ENCODE results near the gene LYPD6B. TPM values are rescaled to one million over a fixed set of nuclear protein-coding genes. Genes with fewer than 3 reads are reported as not detected.
A peak's percentile ranks its signal among the peaks of the same experiment; 100 is the strongest.

LYPD6B gene
- total RNA-seq, 1 experiment from 2014 or later: 2.0 TPM

- no peaks in the 10 kb centered on the region for H3F3A ChIP-seq (ENCODE audit: low read length, unreplicated experiment)
- DNase-seq (peak; percentile 26), ATAC-seq (no peak)
- intact Hi-C loops (cut with micrococcal nuclease): no loop called here
- no peak overlapping the region for H2AFZ ChIP-seq (ENCODE audit: low read length)
- no peak overlapping the region for H3K27ac ChIP-seq (ENCODE audit: low read length)
- H3K9me2 ChIP-seq (replicated peaks; ENCODE audit: low read length): no peaks in the 10 kb centered on the region
- no peaks in the 10 kb centered on the region for H3K36me3 ChIP-seq (ENCODE audit: low read depth, low read length)
- ChIA-PET POLR2A (ENCODE audit: unreplicated experiment) (no interaction called here), CTCF (no interaction called here)
- TF ChIP-seq EZH2phosphoT487 (IDR thresholded peaks at IDR 0.05; ENCODE audit: borderline replicate concordance, low read length): no peak
- TF ChIP-seq EZH2 (IDR thresholded peaks at IDR 0.05; ENCODE audit: low read length, unreplicated experiment): no peak
- TF ChIP-seq, protein P1, sequence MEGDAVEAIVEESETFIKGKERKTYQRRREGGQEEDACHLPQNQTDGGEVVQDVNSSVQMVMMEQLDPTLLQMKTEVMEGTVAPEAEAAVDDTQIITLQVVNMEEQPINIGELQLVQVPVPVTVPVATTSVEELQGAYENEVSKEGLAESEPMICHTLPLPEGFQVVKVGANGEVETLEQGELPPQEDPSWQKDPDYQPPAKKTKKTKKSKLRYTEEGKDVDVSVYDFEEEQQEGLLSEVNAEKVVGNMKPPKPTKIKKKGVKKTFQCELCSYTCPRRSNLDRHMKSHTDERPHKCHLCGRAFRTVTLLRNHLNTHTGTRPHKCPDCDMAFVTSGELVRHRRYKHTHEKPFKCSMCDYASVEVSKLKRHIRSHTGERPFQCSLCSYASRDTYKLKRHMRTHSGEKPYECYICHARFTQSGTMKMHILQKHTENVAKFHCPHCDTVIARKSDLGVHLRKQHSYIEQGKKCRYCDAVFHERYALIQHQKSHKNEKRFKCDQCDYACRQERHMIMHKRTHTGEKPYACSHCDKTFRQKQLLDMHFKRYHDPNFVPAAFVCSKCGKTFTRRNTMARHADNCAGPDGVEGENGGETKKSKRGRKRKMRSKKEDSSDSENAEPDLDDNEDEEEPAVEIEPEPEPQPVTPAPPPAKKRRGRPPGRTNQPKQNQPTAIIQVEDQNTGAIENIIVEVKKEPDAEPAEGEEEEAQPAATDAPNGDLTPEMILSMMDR (conservative IDR thresholded peaks at IDR 0.05; ENCODE audit: low read depth, low read length): no peak
- H3K4me2 ChIP-seq (ENCODE audit: low read length): no peak overlapping the region
- no peak overlapping the region for H3K9ac ChIP-seq (ENCODE audit: low read length)
- no peaks in the 10 kb centered on the region for H3K79me2 ChIP-seq (ENCODE audit: low read length)
- H3K4me1 ChIP-seq (ENCODE audit: insufficient read depth, low read length): peaks cover 4% of the 10 kb centered on the region; the same call in 1 of the 2 replicates
- no peak overlapping the region for H3K4me3 ChIP-seq (ENCODE audit: low read length)
- H3K9me3 ChIP-seq (ENCODE audit: low read length): no peaks in the 10 kb centered on the region
- H4K20me1 ChIP-seq (ENCODE audit: low read length): no peaks in the 10 kb centered on the region
- peaks cover 23% of the 10 kb centered on the region; the same call in 1 of the 2 replicates for H3K27me3 ChIP-seq (ENCODE audit: low read length)
- BruUV-seq (replicated peaks): no TSS peak
Observed at GRCh38 chr2:149101818-149102217, 63.3 kb downstream of the LYPD6B start.

GRCh38 chr2:149103081-149103620 is 64.7 kb downstream of the LYPD6B start:
- no peak for TF ChIP-seq EZH2phosphoT487 (IDR thresholded peaks at IDR 0.05; ENCODE audit: borderline replicate concordance, low read length)
- no peak for TF ChIP-seq EZH2 (IDR thresholded peaks at IDR 0.05; ENCODE audit: low read length, unreplicated experiment)
- TF ChIP-seq, protein P1 (conservative IDR thresholded peaks at IDR 0.05; ENCODE audit: low read depth, low read length): no peak
- Histone ChIP-seq H3K4me1 (ENCODE audit: insufficient read depth, low read length) (peaks cover 4% of the 10 kb centered on the region; the same call in 1 of the 2 replicates), H3K4me2 (ENCODE audit: low read length) (no peak overlapping the region), H2AFZ (ENCODE audit: low read length) (no peak overlapping the region), H3F3A (ENCODE audit: low read length, unreplicated experiment) (no peaks in the 10 kb centered on the region), H3K27me3 (ENCODE audit: low read length) (0 out of 2 replicates have a peak, but pooled peaks cover 11% of the 10 kb centered on the region), H3K4me3 (ENCODE audit: low read length) (no peak overlapping the region), H3K36me3 (ENCODE audit: low read depth, low read length) (no peaks in the 10 kb centered on the region), H3K9ac (ENCODE audit: low read length) (no peak overlapping the region), H3K9me3 (ENCODE audit: low read length) (no peaks in the 10 kb centered on the region), H3K79me2 (ENCODE audit: low read length) (no peaks in the 10 kb centered on the region), H3K9me2 (replicated peaks; ENCODE audit: low read length) (no peaks in the 10 kb centered on the region), H3K27ac (ENCODE audit: low read length) (no peak overlapping the region), H4K20me1 (ENCODE audit: low read length) (no peaks in the 10 kb centered on the region)
- ChIA-PET CTCF (no interaction called here), POLR2A (ENCODE audit: unreplicated experiment) (no interaction called here)
- ATAC-seq: no peak
- DNase-seq: no peak
- intact Hi-C loops (cut with micrococcal nuclease): no loop called here
- BruUV-seq (replicated peaks): no TSS peak

DNA sequence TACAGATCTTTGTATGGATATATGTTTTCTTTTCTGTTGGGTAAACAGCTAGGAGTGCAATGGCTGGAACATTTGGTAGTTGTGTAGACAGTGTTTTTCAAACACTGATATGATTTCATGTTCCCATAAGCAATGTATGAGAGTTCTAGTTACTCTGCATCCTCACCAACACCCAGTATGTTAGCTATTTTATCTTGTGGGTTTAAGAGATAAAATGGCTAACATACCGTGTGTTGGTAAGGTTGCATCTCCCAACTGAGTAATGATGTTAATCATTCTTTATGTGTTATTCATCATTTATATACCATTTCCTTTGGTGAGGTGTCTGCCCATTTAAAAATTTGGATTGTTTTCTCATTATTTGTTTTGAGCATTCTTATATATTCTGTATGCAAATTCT is 65.7 kb downstream of the LYPD6B start:
- H3K27me3 ChIP-seq (ENCODE audit: low read length): 0 out of 2 replicates have a peak, but pooled peaks cover 11% of the 10 kb centered on the region
- no peaks in the 10 kb centered on the region for H3K4me1 ChIP-seq (ENCODE audit: insufficient read depth, low read length)
- TF ChIP-seq EZH2 (IDR thresholded peaks at IDR 0.05; ENCODE audit: low read length, unreplicated experiment) (no peak), EZH2phosphoT487 (IDR thresholded peaks at IDR 0.05; ENCODE audit: borderline replicate concordance, low read length) (no peak)
- TF ChIP-seq, protein P1 (conservative IDR thresholded peaks at IDR 0.05; ENCODE audit: low read depth, low read length): no peak
- no peaks in the 10 kb centered on the region for H3K9me3 ChIP-seq (ENCODE audit: low read length)
- H3K9ac ChIP-seq (ENCODE audit: low read length): no peak overlapping the region
- POLR2A ChIA-PET (ENCODE audit: unreplicated experiment): no interaction called here
- H3K9me2 ChIP-seq (replicated peaks; ENCODE audit: low read length): no peaks in the 10 kb centered on the region
- H3F3A ChIP-seq (ENCODE audit: low read length, unreplicated experiment): no peaks in the 10 kb centered on the region
- H3K4me2 ChIP-seq (ENCODE audit: low read length): no peak overlapping the region
- no peaks in the 10 kb centered on the region for H4K20me1 ChIP-seq (ENCODE audit: low read length)
- no peaks in the 10 kb centered on the region for H3K79me2 ChIP-seq (ENCODE audit: low read length)
- H3K27ac ChIP-seq (ENCODE audit: low read length): no peak overlapping the region
- DNase-seq (no peak), ATAC-seq (no peak)
- intact Hi-C loops (cut with micrococcal nuclease): no loop called here
- no TSS peak for BruUV-seq (replicated peaks)
- no peak overlapping the region for H2AFZ ChIP-seq (ENCODE audit: low read length)
- H3K36me3 ChIP-seq (ENCODE audit: low read depth, low read length): no peaks in the 10 kb centered on the region
- H3K4me3 ChIP-seq (ENCODE audit: low read length): no peak overlapping the region
- CTCF ChIA-PET: no interaction called here

Data from PC-3 (cell line).